Activated CD4-positive, alpha-beta memory T cell treated with anti-CD3 and anti-CD28 coated beads, Interleukin-2, amount 10 ng/mL, durations not matched to agents 7 days and 5 days (primary cell): ENCODE measurements around the gene PDE8A. TPM values are rescaled to one million over a fixed set of nuclear protein-coding genes. Genes with fewer than 3 reads are reported as not detected.
A peak's percentile ranks its signal among the peaks of the same experiment; 100 is the strongest.

ENCODE experiments used
- CTCF ChIA-PET: fragments of 350-600 bp; sonication (Branson Sonifier 250); formaldehyde crosslinking; loops from one replicate; lab custom pipeline; 2021; ENCODE audit warnings: antibody characterized with exemption, inconsistent platforms; lab: Charles Lee
- POLR2A ChIA-PET: fragments of 350-600 bp; sonication (Branson Sonifier 250); formaldehyde crosslinking; loops from one replicate; lab custom pipeline; 2021; ENCODE audit warnings: antibody characterized with exemption; lab: Charles Lee
- DNase-seq: peaks from one replicate; pipeline ENCODE4 v3.0.0-alpha.2; 2020
- H3K27ac Mint-ChIP-seq: one replicate; pipeline ENCODE4 v1.8.0; 2021; ENCODE audit warnings: mild to moderate bottlenecking, mixed read lengths
- H3K27me3 Mint-ChIP-seq: one replicate; pipeline ENCODE4 v1.8.0; 2021; ENCODE audit warnings: mixed read lengths
- H3K36me3 Mint-ChIP-seq: one replicate; pipeline ENCODE4 v1.8.0; 2021; ENCODE audit warnings: low read depth, mixed read lengths
- H3K4me1 Mint-ChIP-seq: one replicate; pipeline ENCODE4 v1.8.0; 2021; ENCODE audit warnings: mixed read lengths
- H3K4me3 Mint-ChIP-seq: one replicate; pipeline ENCODE4 v1.8.0; 2021; ENCODE audit warnings: mild to moderate bottlenecking, mixed read lengths
- H3K9me3 Mint-ChIP-seq: one replicate; pipeline ENCODE4 v1.8.0; 2021; ENCODE audit warnings: mixed read lengths
- total RNA-seq, 2 experiments: library from RNA; stranded (reverse); gene quantifications; one replicate each; pipeline ENCODE4 v1.2.3, GENCODE V29; 2021

Gene PDE8A
- total RNA-seq, 2 experiments from 2014 or later, result 24.4 to 25.1 TPM

DNA sequence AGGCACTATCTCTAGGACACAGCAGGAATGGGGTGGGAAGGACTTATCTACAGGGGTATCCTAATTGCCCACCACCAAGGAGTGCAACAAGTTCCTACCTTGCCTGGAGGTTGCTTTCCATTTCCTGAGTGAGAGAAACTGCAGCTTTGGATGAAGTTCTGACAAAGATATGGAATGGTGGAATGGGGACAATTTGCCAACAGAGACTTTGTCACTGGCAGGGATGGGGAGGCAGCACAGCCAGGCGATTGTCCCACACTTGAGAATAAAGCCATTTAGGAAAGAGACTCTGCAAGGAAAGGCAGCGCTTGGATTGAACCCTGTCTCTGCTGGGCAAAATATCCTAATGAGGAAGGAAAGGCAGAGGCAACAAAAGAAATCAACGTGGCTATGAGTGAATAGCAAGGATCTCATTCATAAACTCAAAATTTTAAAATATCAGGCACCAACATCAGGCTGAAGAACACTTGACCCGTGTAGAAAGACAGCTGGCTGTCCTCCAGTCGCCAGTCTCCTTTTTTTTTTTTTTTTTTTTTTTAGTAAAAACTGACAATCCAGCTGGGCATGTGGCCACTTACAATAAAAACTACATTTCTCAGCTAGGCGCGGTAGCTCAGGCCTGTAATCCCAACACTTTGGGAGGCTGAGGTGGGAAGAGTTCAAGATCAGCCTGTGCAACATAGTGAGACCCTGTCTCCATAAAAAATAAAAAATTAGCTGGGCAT is 31.6 kb upstream of the PDE8A start:
- ChIA-PET POLR2A (interaction anchor here (1.4 kb wide), 1 partner anchor 9 kb away, joined by 3 read pairs; no protein-coding TSS in a partner anchor), CTCF (interaction anchor here (0.5 kb wide), 1 partner anchor 378 kb away, joined by 4 read pairs; no protein-coding TSS in a partner anchor)
- DNase-seq, result no peak
- Mint-ChIP-seq H3K27ac (no peak overlapping the region), H3K27me3 (peaks cover 11% of the 10 kb centered on the region), H3K9me3 (no peaks in the 10 kb centered on the region), H3K4me3 (no peak overlapping the region), H3K36me3 (no peaks in the 10 kb centered on the region), H3K4me1 (no peaks in the 10 kb centered on the region)

DNA sequence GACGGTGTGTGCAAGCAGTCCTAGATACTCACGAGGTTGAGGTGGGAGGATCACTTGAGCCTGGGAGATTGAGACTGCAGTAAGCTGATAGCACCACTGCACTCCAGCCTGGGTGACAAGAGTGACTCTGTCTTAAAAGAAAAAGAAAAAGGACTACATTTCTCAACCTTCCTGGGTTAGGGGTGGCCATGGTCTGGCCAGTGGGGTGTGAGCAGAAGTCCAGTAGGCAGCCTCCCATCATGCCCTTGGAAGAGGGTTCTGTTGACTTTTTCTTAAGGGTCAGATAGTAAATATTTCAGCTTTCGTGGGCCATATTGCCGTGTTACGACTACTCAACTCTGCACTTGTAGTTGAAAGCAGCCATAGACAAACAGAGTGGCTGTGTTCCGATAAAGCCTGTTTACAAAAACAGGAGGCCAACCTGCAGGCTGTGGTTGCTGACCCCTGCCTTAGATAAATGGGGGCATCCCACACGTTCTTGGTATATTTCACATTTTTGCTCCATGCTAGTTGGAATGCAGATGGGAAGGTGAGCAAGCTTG is 31.0 kb upstream of the PDE8A start:
- H3K9me3 Mint-ChIP-seq, result no peaks in the 10 kb centered on the region
- DNase-seq, result no peak
- no peak overlapping the region for H3K27ac Mint-ChIP-seq
- H3K27me3 Mint-ChIP-seq, result peaks cover 15% of the 10 kb centered on the region
- H3K36me3 Mint-ChIP-seq, result no peaks in the 10 kb centered on the region
- POLR2A ChIA-PET, result interaction anchor here (1.4 kb wide), 1 partner anchor 8 kb away, joined by 3 read pairs; no protein-coding TSS in a partner anchor
- no peak overlapping the region for H3K4me3 Mint-ChIP-seq
- H3K4me1 Mint-ChIP-seq, result no peaks in the 10 kb centered on the region
- CTCF ChIA-PET, result interaction anchor here (0.5 to 1.4 kb wide), 2 partner anchors 23 to 379 kb away, joined by 3 to 4 read pairs; no protein-coding TSS in a partner anchor

DNA sequence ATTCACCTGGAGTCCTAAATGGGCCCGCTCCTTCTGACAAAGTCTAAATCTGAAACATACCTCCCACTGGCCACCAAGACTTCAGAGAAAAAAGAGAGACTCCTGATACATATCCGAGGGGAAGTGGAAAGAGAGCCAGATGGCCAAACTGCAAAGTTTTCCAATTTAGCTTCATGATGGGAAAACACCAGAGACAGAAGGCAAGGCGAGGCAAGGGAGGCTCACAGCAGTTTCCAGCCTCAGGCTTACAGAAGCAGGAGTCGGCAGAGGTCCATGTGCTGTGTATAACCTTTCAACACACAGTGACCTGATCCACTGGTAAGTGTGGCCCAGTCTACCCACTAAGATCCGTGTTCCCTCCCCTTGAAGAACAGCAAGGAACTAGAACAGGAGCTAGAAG is 29.9 kb upstream of the PDE8A start:
- POLR2A ChIA-PET, result no interaction called here
- Mint-ChIP-seq H3K36me3 (no peaks in the 10 kb centered on the region), H3K4me3 (no peak overlapping the region), H3K27ac (no peak overlapping the region), H3K27me3 (peaks cover 25% of the 10 kb centered on the region), H3K9me3 (no peaks in the 10 kb centered on the region), H3K4me1 (peaks cover 3% of the 10 kb centered on the region)
- CTCF ChIA-PET, result interaction anchor here (1.4 kb wide), 1 partner anchor 24 kb away, joined by 3 read pairs; no protein-coding TSS in a partner anchor
- DNase-seq, result no peak

DNA sequence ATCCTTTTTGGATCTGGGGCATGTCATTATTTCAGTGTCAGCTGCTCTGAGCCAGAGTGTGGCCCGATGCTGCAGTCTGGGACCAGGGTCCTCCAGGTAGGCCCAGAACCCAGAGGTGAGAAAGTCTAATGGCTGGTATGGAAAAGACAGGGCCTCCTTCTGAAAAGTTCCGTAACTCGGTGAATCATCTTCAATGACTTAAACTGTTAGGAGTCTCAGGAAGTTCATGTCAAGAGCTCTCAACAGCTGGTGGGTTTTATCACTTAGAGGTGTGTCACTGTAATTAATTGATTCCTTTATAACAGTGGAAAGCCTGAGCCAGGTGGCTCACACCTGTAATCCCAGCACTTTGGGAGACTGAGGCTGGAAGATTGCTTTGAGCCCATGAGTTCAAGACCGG is 28.5 kb upstream of the PDE8A start:
- DNase-seq, result no peak
- ChIA-PET CTCF (no interaction called here), POLR2A (no interaction called here)
- Mint-ChIP-seq H3K36me3 (no peaks in the 10 kb centered on the region), H3K4me3 (no peak overlapping the region), H3K4me1 (peaks cover 3% of the 10 kb centered on the region), H3K27ac (no peak overlapping the region), H3K27me3 (peaks cover 32% of the 10 kb centered on the region), H3K9me3 (no peaks in the 10 kb centered on the region)

DNA sequence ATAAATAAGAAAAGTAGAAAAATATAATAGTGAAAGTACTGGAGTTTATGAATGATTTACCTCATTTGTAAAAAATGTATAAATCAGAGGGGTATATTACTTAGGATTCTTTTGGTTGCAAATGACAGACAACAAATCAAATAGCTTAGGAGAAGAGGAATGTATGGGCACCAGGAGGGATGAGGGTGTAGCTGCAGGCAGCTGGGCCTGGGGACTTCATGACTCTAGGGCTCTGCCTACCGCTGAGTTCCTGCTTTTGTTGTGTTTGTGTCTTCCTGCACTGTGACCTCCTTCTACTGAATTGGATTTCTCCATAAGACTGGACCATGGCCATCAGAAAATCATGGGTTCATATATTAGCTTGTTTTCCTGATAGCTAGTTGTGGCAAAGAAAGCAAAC is 27.9 kb upstream of the PDE8A start:
- ChIA-PET POLR2A (no interaction called here), CTCF (no interaction called here)
- peaks cover 33% of the 10 kb centered on the region for H3K27me3 Mint-ChIP-seq
- no peaks in the 10 kb centered on the region for H3K9me3 Mint-ChIP-seq
- H3K4me1 Mint-ChIP-seq, result peaks cover 3% of the 10 kb centered on the region
- no peak overlapping the region for H3K27ac Mint-ChIP-seq
- DNase-seq, result no peak
- H3K36me3 Mint-ChIP-seq, result no peaks in the 10 kb centered on the region
- H3K4me3 Mint-ChIP-seq, result no peak overlapping the region

DNA sequence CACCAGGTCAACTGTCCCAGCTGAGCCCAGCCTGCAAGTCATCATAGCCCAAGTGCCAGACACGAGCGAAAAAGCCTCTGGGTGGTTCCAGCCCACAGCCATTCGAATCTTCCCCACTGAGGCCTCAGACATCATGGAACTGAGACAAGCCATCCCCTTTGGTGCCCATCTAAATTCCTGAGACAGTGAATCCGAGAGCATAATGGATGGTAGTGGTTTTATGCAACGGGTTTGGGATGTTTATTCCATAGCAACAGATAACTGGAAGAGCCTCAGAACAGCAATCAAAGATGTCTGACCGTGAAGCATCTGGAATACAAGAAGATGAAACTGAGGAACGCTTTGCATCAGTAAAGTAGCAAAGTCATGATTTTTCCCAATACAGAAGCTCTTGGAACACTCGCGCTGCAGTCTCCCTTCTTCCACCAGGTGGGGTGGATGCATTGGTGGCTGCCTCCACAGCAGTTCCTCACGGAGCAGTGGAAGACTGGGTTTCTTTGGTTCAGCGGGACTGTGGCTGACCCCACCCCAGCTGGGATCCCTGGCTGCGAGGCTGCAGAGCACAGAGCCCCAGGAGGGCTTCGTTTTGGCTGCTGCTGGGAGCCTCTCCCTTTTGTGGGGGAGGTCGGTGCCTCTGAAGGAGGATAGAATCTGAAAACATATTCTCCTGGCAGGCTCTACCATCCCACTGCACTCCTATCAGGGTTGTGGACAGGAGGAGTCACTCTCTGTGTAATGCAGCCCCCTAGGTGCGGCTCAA is 26.4 kb upstream of the PDE8A start:
- ChIA-PET CTCF (interaction anchor here (0.9 to 1.0 kb wide), 2 partner anchors 89 to 113 kb away, joined by 3 to 5 read pairs; no protein-coding TSS in a partner anchor), POLR2A (no interaction called here)
- H3K9me3 Mint-ChIP-seq, result no peaks in the 10 kb centered on the region
- no peak overlapping the region for H3K27ac Mint-ChIP-seq
- DNase-seq, result peak; percentile 32
- peaks cover 8% of the 10 kb centered on the region for H3K4me1 Mint-ChIP-seq
- no peak overlapping the region for H3K4me3 Mint-ChIP-seq
- H3K36me3 Mint-ChIP-seq, result no peaks in the 10 kb centered on the region
- H3K27me3 Mint-ChIP-seq, result peaks cover 33% of the 10 kb centered on the region

DNA sequence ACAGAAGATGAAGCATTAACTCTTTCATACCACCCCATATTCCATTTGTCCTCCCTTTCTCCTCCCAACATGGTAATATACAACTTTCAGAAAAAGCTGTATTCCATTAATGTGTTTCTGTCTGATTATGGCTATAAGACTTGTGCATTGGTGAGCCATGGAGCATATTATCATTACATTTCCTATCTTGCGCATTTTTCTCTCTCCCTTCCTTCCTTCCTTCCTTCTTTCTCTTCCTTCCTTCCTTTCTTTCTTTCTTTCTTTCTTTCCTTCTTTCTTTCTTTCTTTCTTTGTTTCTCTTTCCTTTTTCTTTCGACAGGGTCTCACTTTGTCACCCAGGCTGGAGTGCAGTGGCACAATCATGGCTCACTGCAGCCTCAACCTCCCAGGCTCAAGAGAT is 25.5 kb upstream of the PDE8A start:
- Mint-ChIP-seq H3K9me3 (no peaks in the 10 kb centered on the region), H3K27me3 (peaks cover 33% of the 10 kb centered on the region), H3K36me3 (no peaks in the 10 kb centered on the region), H3K27ac (no peak overlapping the region), H3K4me3 (no peak overlapping the region), H3K4me1 (peaks cover 8% of the 10 kb centered on the region)
- POLR2A ChIA-PET, result no interaction called here
- no peak for DNase-seq
- CTCF ChIA-PET, result no interaction called here

DNA sequence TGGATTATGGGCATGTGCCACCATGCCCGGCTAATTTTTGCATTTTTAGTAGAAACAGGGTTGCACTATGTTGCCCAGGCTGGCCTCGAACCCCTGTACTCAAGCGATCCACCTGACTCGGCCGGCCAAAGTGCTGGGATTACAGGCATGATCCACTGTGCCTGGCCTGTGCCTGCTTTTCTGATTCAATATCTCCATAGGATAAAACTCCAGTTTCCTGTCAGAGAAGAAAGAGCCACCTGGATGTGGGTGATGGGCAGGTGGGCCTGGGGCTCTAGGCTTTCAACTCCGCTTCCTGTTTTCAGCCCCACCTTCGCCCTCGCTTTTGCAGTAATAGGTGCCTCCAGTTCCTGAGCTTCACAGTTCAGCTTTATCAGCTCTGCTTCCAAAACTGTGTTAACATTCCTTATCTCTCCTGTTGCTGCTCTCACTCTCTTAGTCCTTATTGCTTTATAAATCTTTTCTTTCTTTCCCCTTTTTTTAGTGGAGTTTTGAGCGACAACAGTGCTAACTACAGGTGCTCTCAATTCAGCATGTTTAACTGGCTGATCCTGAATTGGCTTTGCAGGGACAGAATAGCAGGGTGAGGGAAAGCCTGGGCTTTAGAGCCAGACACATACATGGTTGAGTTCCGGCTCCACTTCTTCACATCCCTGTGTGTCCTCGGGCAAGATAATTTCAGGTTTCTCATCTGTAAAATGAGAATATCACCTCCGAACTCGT is 21.1 kb upstream of the PDE8A start:
- Mint-ChIP-seq H3K9me3 (no peaks in the 10 kb centered on the region), H3K36me3 (no peaks in the 10 kb centered on the region), H3K4me3 (no peak overlapping the region), H3K27me3 (peaks cover 27% of the 10 kb centered on the region), H3K27ac (no peak overlapping the region), H3K4me1 (peaks cover 8% of the 10 kb centered on the region)
- POLR2A ChIA-PET, result no interaction called here
- DNase-seq, result no peak
- CTCF ChIA-PET, result no interaction called here

DNA sequence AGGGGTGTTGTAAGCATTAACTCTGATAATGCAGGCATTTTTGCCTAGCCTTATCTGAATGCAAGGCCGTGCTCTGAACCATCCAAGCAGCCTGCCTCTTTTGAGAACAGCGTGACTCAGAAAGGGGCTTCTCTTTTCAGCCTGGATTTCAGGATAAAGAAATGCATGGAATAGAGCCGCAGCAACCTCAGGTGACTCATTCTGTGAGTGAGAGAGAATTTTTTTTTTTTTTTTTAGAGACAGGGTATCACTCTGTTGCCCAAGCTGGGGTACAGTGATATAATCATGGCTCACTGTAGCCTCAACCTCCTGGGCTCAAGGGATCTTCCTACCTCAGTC is 20.6 kb upstream of the PDE8A start:
- H3K36me3 Mint-ChIP-seq, result no peaks in the 10 kb centered on the region
- H3K27me3 Mint-ChIP-seq, result peaks cover 22% of the 10 kb centered on the region
- H3K9me3 Mint-ChIP-seq, result no peaks in the 10 kb centered on the region
- H3K4me3 Mint-ChIP-seq, result no peak overlapping the region
- ChIA-PET POLR2A (interaction anchor here (0.8 kb wide), 1 partner anchor 21 kb away, joined by 4 read pairs; the partner anchor contains the start of gene PDE8A), CTCF (no interaction called here)
- no peak for DNase-seq
- H3K4me1 Mint-ChIP-seq, result peaks cover 5% of the 10 kb centered on the region
- H3K27ac Mint-ChIP-seq, result no peak overlapping the region

DNA sequence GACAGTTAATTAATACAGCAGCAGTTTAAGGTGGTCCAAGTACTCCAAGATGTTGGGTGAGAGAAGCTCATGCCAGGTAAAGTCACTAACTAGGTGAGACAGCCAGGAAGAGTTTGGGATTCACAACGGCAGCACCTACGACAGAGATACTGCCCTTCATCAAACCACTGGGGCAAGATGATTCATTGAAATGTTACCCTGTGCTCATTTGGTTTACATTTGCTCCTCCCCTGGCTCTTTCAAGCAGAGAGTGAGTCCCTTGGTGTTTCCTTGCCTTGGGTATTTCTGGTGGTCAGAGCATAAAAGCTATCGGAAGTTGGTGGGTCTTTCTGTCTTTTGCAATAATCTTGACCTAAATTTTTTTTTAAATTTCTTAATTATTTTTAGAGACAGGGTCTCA is 19.9 kb upstream of the PDE8A start:
- Mint-ChIP-seq H3K4me3 (no peak overlapping the region), H3K27ac (no peak overlapping the region), H3K36me3 (no peaks in the 10 kb centered on the region), H3K4me1 (peaks cover 5% of the 10 kb centered on the region), H3K9me3 (no peaks in the 10 kb centered on the region), H3K27me3 (peaks cover 20% of the 10 kb centered on the region)
- ChIA-PET POLR2A (interaction anchor here (0.8 kb wide), 1 partner anchor 20 kb away, joined by 4 read pairs; the partner anchor contains the start of gene PDE8A), CTCF (no interaction called here)
- DNase-seq, result no peak

DNA sequence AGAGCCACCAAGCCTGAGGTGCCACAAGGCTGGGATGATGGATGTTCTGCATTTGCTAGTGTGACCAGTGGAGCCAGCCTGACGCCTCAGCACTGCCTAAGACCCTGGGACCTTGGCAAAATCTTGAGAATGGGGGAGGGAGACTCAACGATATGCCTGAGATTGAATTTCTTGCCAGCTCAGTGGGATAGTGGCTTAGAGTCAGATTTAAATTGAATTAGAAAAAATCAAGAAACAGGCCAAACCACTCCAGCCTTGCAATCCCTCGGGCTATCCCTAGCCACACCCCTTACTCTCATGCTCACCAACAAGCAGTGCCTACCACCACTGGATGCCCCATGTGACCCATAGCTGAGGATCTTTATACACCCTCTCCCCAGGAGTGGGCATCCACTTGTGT is 18.7 kb upstream of the PDE8A start:
- H3K9me3 Mint-ChIP-seq, result no peaks in the 10 kb centered on the region
- H3K4me1 Mint-ChIP-seq, result peaks cover 5% of the 10 kb centered on the region
- ChIA-PET POLR2A (no interaction called here), CTCF (no interaction called here)
- no peaks in the 10 kb centered on the region for H3K36me3 Mint-ChIP-seq
- no peak overlapping the region for H3K4me3 Mint-ChIP-seq
- H3K27ac Mint-ChIP-seq, result no peak overlapping the region
- no peak for DNase-seq
- peaks cover 12% of the 10 kb centered on the region for H3K27me3 Mint-ChIP-seq

DNA sequence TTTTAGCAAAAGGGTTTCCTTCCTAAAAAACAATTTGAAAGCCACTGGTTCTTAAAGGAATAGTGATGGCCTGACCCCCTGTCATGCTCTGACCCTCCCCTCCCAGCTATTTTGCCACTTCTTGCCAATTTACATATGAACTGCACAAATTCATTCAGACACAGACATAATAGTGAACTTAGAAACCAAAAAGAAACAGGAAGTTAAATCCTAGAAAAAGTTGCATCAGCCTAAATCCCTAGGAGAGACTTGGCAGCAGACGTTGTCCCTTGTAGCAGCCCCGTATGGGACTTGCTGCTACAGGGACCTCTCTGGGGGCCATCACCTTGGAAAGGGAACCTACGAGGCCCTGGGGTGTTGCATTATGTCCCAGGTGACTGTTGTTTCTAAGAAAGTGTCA is 14.3 kb upstream of the PDE8A start:
- Mint-ChIP-seq H3K27ac (no peak overlapping the region), H3K36me3 (no peaks in the 10 kb centered on the region), H3K27me3 (peaks cover 5% of the 10 kb centered on the region), H3K9me3 (peaks cover 2% of the 10 kb centered on the region), H3K4me1 (no peaks in the 10 kb centered on the region), H3K4me3 (no peak overlapping the region)
- DNase-seq, result no peak
- ChIA-PET POLR2A (interaction anchor here (1.5 kb wide), 1 partner anchor 14 kb away, joined by 3 read pairs; no protein-coding TSS in a partner anchor), CTCF (no interaction called here)
